Left renal cortex interstitium (tissue), 4 donors: ENCODE measurements around the gene PLD6. TPM values are rescaled to one million over a fixed set of nuclear protein-coding genes. Genes with fewer than 3 reads are reported as not detected.

Experiments
- DNase-seq, 4 donors: peaks; one replicate each; pipeline ENCODE4 v3.0.0-alpha.2; 2013; ENCODE audit warnings: low read depth in 4 of 4, low spot score in 2 of 4, missing footprints in 1 of 4
- polyA plus RNA-seq, 4 donors: library from polyadenylated mRNA; unstranded; fragments of 120-200 nt; gene quantifications; one replicate each; pipeline ENCODE4 v1.2.1, GENCODE V29; 2013; ENCODE audit not compliant: insufficient read length in 4 of 4

Gene PLD6
- polyA plus RNA-seq, 4 donors = 3.3 to 5.5 (median 4.4) TPM

DNA sequence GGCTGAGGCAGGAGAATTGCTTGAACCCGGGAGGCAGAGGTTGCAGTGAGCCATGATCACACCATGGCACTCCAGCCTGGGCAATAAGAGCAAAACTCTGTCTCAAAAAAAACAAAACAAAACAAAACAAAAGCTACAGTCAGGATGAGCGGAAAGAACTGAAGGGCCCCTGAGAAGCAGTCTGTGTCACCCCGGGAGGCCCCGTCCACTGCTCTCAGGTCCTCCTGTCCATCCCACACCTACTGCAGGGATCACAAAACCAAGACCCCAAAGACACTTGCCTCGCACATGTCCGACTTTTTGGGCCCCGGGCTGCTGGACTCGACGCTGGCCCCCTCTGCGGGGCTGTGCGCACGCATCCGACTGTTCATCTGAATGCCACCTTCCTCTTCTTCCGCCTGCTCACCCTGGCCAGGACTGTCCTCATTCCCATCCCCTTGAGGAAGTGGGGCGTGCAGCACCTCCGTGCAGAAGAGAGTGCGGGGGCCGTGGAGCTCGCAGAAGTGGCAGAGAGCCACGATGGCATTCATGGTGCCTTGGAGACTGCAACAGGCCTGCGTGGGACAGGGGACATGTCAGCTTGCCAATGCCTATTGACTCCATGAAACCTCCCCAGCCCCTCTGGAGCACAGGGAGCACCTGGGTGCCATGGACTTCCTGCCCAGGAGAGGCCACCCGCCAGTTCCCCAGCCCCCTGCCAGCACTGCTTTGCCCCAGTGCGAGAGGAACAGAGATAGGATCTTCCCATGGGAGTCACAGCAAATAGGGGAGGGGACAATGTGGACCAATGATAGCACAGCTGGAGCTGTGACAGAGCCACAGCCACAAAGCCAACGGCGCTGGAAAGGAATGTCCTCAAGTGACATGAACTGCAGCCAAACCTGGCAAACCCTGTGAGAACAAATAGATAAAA, 21.7 kb upstream of the PLD6 start:
- no peak for DNase-seq

DNA sequence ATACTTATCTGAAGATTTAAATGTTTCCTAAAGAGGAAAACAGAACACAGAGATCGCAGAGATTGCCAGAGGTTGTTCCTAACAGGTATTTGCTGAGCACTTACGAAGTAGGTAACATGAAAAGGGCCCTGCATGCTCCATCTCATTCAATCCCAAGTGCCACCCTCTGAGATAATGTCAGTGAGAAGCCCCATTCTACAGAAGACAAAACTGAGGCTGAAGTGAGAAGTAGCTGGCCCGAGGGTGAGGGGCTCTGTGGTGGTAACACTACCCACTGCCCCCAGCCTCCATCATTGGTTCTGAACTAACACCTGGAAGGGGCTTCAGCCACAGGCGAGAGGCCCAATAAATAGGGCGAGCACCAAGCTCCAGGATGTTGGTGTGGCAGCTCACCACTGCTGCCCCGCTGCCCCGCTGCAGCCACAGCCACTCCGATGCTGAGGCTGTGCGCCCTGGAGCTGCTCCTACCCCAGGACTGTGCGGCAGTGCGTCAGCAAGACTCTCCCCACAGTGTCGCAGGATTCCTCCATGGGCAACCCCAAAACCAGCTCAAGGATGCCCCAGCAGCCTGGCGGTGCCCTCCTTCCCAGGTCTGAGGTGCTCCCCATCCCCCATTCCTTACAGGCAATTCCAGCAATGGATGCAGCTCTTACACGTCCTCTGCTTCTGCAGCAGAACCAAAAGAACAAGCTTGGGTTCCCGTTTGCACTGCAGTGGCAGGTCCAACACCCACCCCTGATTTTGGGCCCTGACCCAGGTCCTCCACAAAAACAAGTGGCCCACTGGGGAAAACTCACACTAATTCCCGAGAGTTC, 20.5 kb upstream of the PLD6 start:
- DNase-seq = no peak

DNA sequence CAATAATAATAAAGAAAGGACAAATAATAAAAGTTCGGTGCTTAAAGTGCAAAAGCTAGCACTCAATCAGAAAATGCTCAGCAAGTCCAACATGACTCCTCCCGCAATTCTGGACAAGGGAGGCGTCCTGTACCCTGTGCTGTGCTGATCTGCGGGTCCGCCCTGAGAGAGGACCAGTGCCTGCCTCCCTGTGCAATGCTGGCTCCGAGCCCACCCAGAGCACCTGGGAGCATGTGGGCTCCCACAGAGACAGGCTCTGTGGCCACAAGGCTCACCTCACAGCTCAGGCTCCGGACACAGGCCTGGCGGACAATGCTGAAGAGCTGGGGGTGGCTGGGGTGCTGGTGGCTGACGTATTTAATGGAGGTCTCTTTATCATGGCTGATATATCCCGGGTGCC, 19.8 kb upstream of the PLD6 start:
- DNase-seq = no peak

DNA sequence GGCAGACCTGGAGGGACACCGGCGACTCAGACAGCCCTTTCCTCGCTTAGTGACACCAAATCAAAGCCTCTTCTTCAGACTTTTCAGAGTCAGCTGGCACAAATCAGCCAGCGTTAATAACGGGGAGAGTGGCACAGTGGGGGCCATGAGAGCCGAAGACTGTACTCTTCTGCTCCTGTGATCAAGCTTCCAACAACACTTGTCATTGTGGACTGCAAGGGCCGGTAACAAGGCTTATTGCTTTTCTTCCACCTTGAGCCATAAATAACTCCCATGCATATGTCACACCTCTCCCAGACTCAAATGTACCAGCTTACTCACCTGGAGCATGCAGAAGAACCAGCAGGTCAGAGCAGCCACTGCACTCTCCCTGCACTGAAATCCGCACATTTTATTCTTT, 18.0 kb upstream of the PLD6 start:
- no peak for DNase-seq

DNA sequence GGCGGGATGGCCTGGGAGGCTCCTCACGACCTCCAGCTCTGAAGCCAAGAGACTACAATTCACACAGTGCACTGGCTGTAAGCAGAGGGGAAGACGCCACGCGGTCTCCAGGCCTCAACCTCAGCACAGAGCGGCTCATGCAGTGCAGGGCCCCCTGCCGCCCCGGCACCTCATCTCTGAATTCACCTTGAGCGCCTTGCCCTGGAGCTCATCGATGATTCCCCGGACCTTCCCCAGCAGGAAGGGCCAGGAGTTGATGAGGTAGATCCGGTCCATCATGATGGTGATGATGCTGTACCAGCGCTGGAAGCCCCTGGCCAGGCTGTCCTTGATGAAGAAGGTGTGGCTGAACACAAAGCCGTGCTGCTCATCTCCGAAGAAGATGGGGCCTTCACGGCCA, 17.6 kb upstream of the PLD6 start:
- no peak for DNase-seq

DNA sequence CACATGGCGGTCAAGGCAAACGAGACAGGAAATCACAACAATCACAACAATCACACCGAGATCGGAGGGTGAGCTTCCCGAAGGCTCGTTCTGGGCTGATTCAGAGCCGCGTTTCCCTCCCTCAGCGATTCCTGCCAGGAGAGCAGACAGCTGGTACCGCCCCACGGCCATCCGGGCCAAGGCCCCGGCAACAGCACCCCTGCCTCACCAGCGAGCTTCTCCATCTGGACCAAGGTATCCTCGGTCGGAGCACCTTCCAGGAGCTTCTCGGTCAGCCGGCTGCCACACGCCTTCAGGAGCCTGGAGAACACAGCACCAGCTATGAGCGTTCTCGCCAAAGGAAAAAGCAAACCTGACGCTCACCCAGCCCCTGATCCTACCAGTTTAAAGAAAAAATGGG, 15.2 kb upstream of the PLD6 start:
- DNase-seq = no peak

DNA sequence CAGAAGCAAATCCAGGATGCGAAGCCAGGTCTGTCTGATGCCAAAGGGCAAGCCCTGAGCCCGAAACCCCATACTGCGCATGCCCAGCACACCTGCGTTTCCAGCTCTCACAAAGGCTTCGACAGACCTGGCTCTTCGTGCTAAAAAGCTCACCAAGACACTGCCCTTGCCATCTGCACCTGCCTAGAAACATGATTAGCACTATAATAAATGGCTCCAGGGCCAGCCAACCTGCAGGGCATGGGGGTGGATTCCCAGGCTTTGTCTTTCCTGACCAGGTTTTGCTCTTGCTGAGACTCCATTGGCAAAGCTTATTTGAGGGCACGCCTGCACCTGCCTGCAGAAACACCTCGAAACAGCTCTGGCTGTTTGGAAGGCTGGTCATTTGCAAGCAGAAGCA, 14.4 kb upstream of the PLD6 start:
- DNase-seq = no peak

DNA sequence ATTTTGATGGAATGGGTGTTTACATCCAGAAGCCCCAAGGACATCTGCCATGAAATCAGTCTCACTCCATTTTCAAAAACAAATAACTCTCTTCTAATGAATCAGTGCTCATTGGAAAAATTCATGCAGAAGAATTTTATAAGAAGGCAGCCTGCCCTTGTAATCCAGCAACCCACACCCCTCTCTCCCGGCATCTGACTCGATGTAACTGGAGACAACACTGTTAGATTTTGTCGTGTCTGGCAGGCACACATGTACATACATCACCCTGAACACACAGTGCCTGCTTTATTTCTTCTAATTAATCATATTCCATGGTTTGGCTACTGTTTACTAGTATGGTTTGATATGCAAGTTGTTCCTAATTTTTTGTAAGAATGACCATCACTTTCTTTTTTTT, 11.9 kb upstream of the PLD6 start:
- DNase-seq = no peak

DNA sequence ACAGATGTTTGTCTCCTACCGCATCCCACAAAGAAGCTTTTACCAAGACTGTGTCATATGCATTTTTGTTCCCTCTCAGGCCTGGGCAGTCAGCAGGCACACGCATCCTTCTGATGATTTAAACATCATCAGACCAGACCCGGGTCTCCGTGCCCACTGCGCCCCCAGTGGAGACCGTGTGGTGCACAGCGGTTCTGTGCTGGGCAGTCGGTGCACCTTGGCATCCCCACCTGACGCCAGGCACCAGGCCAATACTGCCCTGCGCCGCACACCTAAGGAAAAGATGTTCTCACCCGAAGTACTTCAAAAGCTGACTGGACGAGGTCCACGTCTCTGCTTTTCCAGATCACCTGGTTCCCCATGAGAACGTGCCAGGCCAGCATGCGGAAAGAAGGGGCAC, 10.6 kb upstream of the PLD6 start:
- DNase-seq = no peak

DNA sequence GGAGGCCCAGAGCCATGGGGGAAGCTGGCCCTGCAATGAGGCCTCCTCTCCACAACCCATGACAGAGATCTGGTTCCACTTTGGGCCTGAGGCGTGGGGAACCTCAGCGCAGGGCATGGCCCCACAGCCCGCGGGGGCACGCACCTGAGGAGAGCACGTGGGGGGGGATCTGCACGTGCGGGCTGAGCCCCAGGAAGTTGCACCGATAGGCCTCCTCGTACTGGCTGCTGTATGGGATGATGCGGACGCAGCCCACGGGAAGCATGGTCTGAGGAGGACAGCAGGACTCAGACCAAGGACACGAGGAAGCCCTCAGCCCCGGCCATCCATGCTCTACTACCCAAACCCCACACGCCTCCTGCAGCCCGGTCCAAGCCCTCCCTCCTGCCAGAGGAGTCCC, 10.1 kb upstream of the PLD6 start:
- no peak for DNase-seq

DNA sequence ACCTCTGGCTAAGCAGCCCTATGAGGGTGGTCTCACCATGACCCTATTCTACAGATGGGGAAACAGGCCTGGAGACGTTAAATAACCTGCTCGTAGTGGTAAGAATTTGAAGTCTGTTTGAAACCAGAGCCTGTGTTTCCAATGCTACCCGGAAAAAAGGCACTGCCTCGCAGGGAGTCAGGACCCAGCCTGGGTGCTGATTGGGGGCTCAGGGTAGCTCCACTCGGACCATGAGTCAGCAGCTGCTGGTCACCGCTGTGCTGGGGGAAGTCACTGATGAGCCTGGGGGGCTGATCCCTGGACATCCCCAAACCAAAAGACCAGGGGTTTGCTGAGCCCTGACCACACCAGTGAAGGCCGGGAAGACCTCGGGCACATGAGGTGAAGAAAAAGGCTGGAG, 9.4 kb upstream of the PLD6 start:
- no peak for DNase-seq

DNA sequence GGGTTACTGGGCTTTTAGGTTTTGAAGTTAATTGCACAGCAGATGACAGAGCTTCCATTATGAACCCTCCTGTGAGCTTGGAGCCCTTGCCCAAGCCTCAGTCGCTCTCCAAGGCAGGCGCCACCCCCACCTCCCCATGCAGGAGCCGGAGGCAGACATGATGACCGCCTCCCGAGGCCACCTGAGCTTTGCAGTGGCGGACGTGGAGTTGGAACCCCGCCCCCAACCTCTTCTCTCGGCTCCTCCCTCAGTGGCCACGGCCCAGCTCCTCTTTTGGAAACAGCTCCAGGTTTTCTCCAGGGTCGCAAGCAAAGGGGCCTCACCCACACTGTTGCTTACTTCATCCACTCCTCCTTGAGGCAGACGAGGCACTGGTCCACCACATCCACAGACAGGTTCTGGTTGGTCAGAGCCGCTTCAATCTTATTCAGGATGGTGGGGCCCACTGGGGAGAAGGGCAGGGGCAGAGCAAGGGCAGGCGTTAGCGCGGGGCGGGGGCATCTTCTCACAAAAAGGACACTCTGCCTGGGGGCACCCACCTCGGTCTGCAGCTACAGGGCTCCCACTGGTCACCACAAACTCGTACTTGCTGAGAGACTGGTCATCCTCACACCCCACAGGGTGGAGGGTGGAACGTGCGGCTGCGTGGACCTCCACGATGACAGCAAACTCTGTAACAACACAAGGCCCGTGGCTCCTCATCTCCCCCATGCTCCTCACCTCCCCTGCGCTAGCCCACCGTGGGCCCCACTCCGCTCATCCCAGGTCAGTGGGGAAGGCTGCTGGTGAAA, 8.7 kb upstream of the PLD6 start:
- no peak for DNase-seq

DNA sequence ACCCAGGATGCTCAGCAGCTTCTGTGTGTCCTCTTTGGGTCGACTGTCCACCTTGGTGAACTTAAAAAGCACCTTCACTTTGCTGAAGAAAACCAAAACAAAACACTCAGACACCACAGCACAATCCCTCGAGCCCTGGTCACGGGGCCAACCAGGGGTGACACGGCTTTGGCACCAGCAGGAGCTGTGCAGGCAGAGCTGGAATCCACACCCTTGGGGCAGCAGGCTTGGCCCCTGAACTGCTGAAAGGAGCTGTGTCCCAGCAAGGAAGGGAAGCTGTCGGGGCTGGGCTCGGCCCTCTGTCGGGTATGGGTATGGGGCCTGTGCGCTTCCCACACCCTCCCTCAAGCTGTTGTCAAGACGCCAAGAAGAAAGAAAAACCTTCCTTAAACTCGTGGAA, 7.6 kb upstream of the PLD6 start:
- no peak for DNase-seq

DNA sequence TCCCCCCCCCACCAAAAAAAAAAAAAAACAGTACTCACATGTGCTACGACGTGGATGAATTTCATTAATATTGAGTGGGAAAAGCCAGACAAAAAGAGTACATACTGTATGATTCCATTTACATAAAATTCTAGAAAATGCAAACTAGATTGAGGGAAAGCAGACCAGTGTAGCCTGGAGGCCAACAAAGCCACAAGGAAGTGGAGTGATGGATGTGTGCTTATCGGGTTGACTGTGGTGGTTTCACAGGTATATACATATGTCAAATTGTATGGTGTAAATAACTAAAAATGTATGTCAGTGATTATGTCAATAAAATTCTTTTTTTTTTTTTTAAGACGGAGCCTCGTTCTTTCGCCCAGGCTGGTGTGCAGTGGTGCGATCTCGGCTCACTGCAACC, 1.9 kb upstream of the PLD6 start:
- no peak for DNase-seq

DNA sequence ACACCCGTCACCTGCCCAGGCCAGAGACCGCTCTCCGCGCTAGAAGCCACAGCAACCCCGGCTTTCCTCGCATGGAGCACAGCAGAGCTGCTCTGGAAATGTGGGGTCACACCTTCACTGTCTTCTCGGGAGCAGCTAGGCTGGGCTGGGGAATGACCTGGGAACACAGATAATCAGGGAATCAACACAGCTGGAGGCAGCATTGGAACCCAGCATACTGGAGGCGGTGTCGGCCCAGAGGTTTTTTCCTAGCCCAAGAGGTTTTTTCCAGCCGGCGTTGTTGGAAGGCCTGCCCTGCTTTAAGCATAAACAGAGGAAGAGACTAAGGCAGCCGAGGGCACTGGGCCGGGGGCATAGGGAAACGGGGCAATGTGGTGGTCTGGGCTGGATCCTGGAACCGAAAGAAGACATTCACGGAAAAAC, 791 bp upstream of the PLD6 start:
- DNase-seq = no peak

DNA sequence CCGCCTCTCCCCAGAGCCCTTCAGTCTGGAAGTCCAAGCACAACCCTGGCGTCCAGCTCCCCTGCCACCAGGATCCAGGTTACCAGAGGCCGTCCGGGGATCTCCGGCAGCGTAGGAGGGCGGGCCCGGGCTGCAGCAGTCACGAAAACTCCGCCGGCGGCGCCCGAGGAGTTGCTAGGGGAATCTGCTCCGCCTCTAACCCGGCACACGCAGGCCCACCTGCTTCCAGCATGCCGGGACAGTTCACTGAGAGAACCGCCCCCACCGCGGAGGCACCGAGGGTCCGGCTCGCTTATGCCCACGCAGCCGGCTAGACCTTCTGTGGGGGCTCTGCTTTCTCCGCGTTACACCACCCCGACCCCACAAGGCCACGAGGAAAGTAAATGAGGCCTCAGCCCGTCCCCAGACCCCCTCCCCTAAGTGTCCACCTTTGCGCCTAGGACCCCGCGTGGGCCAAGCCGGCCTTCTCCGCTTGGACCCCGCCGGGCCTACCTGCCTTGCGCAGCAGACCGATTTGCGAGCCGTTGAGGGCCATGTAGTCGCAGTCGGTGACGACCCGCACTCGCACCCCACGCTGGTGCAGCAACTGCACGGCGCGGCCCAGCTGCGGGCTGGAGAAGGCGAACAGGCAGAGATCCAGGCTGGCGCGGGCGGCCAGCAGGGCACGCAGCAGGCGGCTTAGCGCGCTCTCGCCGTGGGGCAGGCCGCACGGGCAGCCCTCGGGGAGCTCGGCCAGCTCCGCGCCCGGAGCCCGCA, 587 bp downstream of the PLD6 start:
- peak in 1 of 4 donors; percentile 24 for DNase-seq

DNA sequence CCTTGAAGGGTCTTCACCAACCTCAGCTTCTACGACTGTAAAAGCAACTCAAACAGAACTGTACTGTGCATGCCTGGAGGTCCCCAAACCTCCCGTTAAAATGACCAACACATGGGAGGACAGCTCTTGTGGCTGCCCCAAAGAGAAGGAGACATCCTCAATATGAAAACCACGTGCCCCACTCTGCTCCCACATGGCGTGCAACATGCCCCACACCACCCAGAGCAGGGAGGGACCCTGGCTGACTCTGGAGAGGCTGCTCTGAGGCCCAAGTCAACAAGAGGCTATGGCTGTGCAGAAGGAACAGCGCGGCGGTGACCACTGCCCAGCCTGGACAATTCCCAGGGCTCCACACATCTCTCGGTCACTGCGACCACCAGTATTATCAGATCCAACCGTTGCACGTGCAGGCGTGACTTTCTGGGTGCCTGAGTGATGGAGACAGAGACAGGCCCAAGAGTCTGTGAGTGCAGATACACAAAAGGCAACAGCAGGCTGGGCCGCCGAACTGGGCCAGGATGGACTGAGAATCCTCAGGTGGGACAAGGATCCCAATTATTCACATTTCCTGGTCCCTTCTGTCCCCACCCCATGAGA, 1.4 kb downstream of the PLD6 start:
- DNase-seq = no peak

DNA sequence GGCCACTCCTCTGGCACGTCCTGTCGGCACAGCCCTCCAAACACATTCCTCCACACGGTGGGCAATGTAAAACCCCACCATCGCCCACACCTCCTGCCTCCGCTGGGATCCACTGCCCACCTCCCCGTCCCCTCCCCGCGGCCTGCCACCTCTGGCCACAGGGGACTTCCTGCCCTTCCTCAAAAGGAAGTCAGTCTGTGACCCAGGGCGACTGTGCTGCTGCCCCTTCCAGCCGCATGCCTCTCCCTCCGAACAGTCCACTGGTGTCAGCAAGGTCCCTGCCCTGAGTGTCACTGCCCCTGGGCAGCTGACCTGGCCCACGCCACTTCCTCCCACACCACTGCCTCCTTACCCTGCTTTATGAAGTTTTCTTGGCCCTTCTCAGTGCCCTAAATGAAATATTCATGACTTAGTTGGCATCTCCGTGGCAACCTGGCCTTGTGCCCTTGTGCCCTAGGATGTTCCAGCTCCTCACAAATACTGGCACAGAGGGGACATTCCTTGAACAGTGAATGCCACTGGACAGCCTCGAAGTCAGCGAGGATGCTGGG, 2.0 kb downstream of the PLD6 start:
- DNase-seq = no peak

DNA sequence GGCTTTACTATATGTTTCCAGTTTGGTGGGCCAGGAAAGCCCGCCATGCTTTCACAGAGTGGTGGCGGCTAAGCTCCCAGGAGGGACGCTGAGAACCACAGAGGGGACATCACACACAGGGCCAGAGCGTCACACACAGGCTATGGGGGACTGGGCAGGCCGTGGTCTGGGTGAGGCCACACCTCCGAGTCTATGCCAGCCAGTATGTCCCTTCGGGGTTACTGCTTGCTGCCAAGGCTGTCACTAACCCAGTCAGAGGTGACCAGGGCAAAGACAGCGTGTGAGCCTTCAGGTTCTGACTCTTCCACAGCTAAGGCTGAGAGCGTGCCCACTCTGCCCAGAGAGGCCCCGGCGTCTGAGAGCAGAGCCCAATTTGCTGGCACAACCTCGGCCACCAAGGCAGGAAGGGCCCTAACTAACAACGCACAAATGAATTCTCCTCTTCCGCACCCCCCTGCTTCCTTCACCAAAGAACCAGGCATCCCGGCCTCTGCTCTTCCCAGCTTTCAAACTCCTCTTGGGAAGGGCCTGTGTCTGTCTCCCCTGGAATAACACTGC, 2.9 kb downstream of the PLD6 start:
- DNase-seq = no peak
